Neural cell (in vitro differentiated cells): ENCODE results near the gene CACNA1C. TPM values are rescaled to one million over a fixed set of nuclear protein-coding genes. Genes with fewer than 3 reads are reported as not detected.
"Not testable (repeated sequence)": the region's sequence is repeated elsewhere in the genome, so short reads cannot be mapped to it uniquely, and the experiment has no call there.

Experiments
- H2AFZ ChIP-seq: fragments of 200-600, 300-800 bp; sonication (generic), shearing (Covaris generic); 2 replicates; pipeline ENCODE4 v1.6.0; 2014; ENCODE audit warnings: low read depth, mild to moderate bottlenecking, antibody characterized with exemption, low read length, moderate library complexity
- H3F3A ChIP-seq: fragments of 200-600 bp; shearing (Covaris generic); 2 replicates; pipeline ENCODE4 v1.6.1; 2016; ENCODE audit warnings: mild to moderate bottlenecking, moderate library complexity, mixed read lengths, antibody characterized with exemption, low read length; ENCODE audit not compliant: insufficient read depth, poor library complexity, severe bottlenecking
- H3K27ac ChIP-seq: fragments of 200-600, 300-800 bp; sonication (generic), shearing (Covaris generic); 2 replicates; pipeline ENCODE4 v1.5.1; 2014; ENCODE audit warnings: mild to moderate bottlenecking, low read length, moderate library complexity
- H3K27me3 ChIP-seq: fragments of 300-800, 200-600 bp; sonication (generic), shearing (Covaris generic); 2 replicates; pipeline ENCODE4 v1.6.0; 2014; ENCODE audit warnings: mild to moderate bottlenecking, low read depth, low read length, moderate library complexity; ENCODE audit not compliant: insufficient read depth
- H3K36me3 ChIP-seq: fragments of 300-800, 200-600 bp; sonication (generic), shearing (Covaris generic); 2 replicates; pipeline ENCODE4 v1.5.1; 2014; ENCODE audit warnings: mild to moderate bottlenecking, antibody characterized with exemption, low read length, moderate library complexity; ENCODE audit not compliant: insufficient read depth
- H3K4me2 ChIP-seq: fragments of 300-800, 200-600 bp; sonication (generic), shearing (Covaris generic); 2 replicates; pipeline ENCODE4 v1.6.0; 2014; ENCODE audit warnings: mild to moderate bottlenecking, low read length
- H3K4me3 ChIP-seq: fragments of 300-800, 200-600 bp; sonication (generic), shearing (Covaris generic); 2 replicates; pipeline ENCODE4 v1.5.1; 2014; ENCODE audit warnings: mild to moderate bottlenecking, low read length, moderate library complexity
- H3K79me2 ChIP-seq: fragments of 200-600 bp; shearing (Covaris generic); replicated peaks from 2 replicates; pipeline ENCODE4 v1.6.0; 2014; ENCODE audit warnings: mild to moderate bottlenecking, low read length, moderate library complexity; ENCODE audit not compliant: insufficient read depth
- H3K9ac ChIP-seq: fragments of 300-800, 200-600 bp; sonication (generic), shearing (Covaris generic); 2 replicates; pipeline ENCODE4 v1.6.1; 2016; ENCODE audit warnings: mild to moderate bottlenecking, low read length, mixed read lengths
- H3K9me2 ChIP-seq: fragments of 200-600 bp; shearing (Covaris generic); 2 replicates; pipeline ENCODE4 v1.6.1; 2016; ENCODE audit warnings: mild to moderate bottlenecking, low read length, mixed read lengths; ENCODE audit not compliant: insufficient read depth
- H3K9me3 ChIP-seq: fragments of 200-600, 300-800 bp; sonication (generic), shearing (Covaris generic); 2 replicates; pipeline ENCODE4 v1.6.1; 2016; ENCODE audit warnings: mild to moderate bottlenecking, mixed run types, low read length, moderate library complexity, mixed read lengths
- H4K20me1 ChIP-seq: fragments of 200-600 bp; shearing (Covaris generic); 2 replicates; pipeline ENCODE4 v1.6.1; 2016; ENCODE audit warnings: mild to moderate bottlenecking, mixed run types; ENCODE audit not compliant: insufficient read depth
- MXI1 ChIP-seq: fragments of 450-650 bp; conservative IDR thresholded peaks from 2 replicates; pipeline ENCODE4 v1.6.1; 2014; ENCODE audit warnings: antibody characterized with exemption, mild to moderate bottlenecking; ENCODE audit not compliant: poor library complexity, severe bottlenecking
- POLR2AphosphoS5 ChIP-seq: IDR thresholded peaks from 2 replicates; pipeline ENCODE4 v1.6.1; 2012
- RAD21 ChIP-seq: fragments of 450-650 bp; conservative IDR thresholded peaks from 2 replicates; pipeline ENCODE4 v1.6.1; 2014; ENCODE audit warnings: antibody characterized with exemption, mild to moderate bottlenecking, moderate library complexity
- REST ChIP-seq: IDR thresholded peaks from 2 replicates; pipeline ENCODE4 v1.6.1; 2012; ENCODE audit warnings: borderline replicate concordance
- SMC3 ChIP-seq: fragments of 450-650 bp; conservative IDR thresholded peaks from 2 replicates; pipeline ENCODE4 v1.6.1; 2014; ENCODE audit warnings: antibody characterized with exemption, mild to moderate bottlenecking, moderate library complexity; ENCODE audit not compliant: poor library complexity
- TAF1 ChIP-seq: IDR thresholded peaks from 2 replicates; pipeline ENCODE4 v1.6.1; 2012; ENCODE audit warnings: low read depth
- polyA plus RNA-seq: library from polyadenylated mRNA; depleted of rRNA; stranded (reverse); fragments of >200 nt; gene quantifications from 2 replicates; pipeline ENCODE4 v1.2.3, GENCODE V29; 2014
- TF ChIP-seq, protein P1 (sequence below): fragments of 450-650 bp; IDR thresholded peaks from 2 replicates; pipeline ENCODE4 v1.5.1; 2014; ENCODE audit warnings: antibody characterized with exemption, mild to moderate bottlenecking, moderate library complexity; ENCODE audit not compliant: poor library complexity, severe bottlenecking

Gene CACNA1C
- polyA plus RNA-seq, 1 donor from 2014 or later = 9.7 TPM

DNA sequence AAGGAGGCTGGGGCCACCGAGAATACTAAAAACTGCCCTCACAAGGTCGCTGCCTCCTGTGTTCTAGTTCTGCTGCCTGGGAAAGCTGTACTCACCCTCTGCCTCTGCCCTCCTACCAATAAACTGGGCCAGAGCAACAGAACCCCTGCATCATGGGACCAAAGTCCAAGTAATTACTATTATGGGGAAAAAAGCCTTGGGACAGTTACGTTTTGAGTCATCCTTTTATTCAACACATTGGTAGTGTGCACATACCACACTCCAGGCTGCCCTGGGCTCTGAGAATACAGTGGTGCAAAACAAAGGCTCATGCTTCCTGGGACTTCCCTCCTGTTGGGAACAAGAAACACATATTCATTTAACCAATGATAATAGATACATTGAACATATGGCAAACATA, 49.0 kb downstream of the CACNA1C start:
- Histone ChIP-seq H3K9ac (no peak overlapping the region), H3K36me3 (no peaks in the 10 kb centered on the region), H3K27me3 (no peaks in the 10 kb centered on the region), H2AFZ (no peak overlapping the region), H3F3A (no peaks in the 10 kb centered on the region), H4K20me1 (no peaks in the 10 kb centered on the region), H3K4me3 (no peak overlapping the region), H3K4me2 (no peak overlapping the region), H3K9me3 (no peaks in the 10 kb centered on the region), H3K27ac (no peak overlapping the region), H3K9me2 (no peaks in the 10 kb centered on the region), H3K79me2 (no peaks in the 10 kb centered on the region)
- TF ChIP-seq, protein P1, sequence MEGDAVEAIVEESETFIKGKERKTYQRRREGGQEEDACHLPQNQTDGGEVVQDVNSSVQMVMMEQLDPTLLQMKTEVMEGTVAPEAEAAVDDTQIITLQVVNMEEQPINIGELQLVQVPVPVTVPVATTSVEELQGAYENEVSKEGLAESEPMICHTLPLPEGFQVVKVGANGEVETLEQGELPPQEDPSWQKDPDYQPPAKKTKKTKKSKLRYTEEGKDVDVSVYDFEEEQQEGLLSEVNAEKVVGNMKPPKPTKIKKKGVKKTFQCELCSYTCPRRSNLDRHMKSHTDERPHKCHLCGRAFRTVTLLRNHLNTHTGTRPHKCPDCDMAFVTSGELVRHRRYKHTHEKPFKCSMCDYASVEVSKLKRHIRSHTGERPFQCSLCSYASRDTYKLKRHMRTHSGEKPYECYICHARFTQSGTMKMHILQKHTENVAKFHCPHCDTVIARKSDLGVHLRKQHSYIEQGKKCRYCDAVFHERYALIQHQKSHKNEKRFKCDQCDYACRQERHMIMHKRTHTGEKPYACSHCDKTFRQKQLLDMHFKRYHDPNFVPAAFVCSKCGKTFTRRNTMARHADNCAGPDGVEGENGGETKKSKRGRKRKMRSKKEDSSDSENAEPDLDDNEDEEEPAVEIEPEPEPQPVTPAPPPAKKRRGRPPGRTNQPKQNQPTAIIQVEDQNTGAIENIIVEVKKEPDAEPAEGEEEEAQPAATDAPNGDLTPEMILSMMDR = no peak
- TF ChIP-seq SMC3 = no peak
- no peak for TF ChIP-seq REST
- TF ChIP-seq TAF1 = no peak
- no peak for TF ChIP-seq MXI1
- TF ChIP-seq RAD21 = no peak
- no peak for TF ChIP-seq POLR2AphosphoS5

DNA sequence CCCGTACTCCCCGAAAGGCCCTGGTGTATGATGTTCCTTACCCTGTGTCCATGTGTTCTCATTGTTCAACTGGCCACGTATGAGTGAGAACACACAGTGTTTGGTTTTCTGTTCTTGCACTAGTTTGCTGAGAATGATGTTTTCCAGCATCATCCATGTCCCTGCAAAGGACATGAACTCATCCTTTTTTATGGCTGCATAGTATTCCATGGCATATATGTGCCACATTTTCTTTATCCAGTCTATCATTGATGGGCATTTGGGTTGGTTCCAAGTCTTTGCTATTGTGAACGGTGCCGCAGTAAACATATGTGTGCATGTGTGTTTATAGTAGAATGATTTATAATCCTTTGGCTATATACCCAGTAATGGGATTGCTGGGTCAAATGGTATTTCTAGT, 49.9 kb downstream of the CACNA1C start:
- not testable (repeated sequence) for H3K27me3 ChIP-seq, H3K27ac ChIP-seq, H2AFZ ChIP-seq, H3K4me2 ChIP-seq, H3F3A ChIP-seq, H3K36me3 ChIP-seq, H3K9ac ChIP-seq, H3K9me3 ChIP-seq, H3K79me2 ChIP-seq, H3K9me2 ChIP-seq, H3K4me3 ChIP-seq, H4K20me1 ChIP-seq

DNA sequence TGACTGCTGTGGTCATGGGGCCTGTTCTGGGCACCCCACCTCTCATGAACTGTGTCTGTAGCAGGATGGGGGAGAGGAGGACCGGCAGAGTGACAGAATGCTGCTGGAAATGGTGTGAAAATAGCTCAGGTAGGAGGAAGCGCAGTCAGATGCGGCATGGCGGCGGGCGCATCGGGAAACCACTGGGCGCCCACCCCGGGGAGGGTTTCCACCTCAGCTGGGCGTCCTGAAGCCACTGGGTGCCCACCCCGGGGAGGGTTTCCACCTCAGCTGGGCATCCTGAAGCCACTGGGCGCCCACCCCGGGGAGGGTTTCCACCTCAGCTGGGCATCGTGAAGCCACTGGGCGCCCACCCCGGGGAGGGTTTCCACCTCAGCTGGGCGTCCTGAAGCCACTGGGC, 52.6 kb downstream of the CACNA1C start:
- H3F3A ChIP-seq, H3K9ac ChIP-seq, H3K36me3 ChIP-seq, H4K20me1 ChIP-seq, H3K27me3 ChIP-seq, H3K4me3 ChIP-seq, H3K79me2 ChIP-seq, H2AFZ ChIP-seq, H3K4me2 ChIP-seq, H3K9me3 ChIP-seq, H3K27ac ChIP-seq, H3K9me2 ChIP-seq: not testable (repeated sequence)
